ENCODE results near the gene MYH10.

The MYH10 gene

DNA sequence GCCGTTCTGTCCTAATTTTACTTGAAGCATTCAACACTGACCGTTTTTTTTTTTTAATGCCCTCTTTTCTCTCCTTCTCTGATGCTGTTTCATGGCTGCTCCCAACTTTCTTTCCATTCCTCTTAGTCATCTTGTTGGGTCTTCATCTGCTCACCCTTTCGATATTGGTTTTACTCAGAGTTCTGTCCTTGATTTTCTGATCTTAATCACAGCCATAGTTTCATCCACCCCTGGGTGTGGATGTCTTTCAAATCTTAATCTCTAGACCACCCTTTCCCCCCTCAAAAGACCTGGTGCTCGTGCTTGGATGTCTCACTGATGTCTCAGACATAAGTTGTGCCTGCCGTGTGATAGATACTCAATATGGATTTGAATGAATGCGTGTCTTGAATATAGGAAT, 172.4 kb downstream of the MYH10 start:
- Histone ChIP-seq H3K27ac (ENCODE audit: low read length) (no peak overlapping the region), H3K4me3 (ENCODE audit: low read depth in 1 of 2, low read length in 2 of 2) (no peak overlapping the region), H3K4me1 (ENCODE audit: control insufficient read depth in 1 of 2, insufficient read depth in 2 of 2, low read length in 2 of 2) (no peaks in the 10 kb centered on the region), H3K27me3 (ENCODE audit: low read depth, low read length) (no peaks in the 10 kb centered on the region), H3K9me3 (ENCODE audit: control insufficient read depth in 1 of 2, low read length in 2 of 2) (no peaks in the 10 kb centered on the region), H3K36me3 (ENCODE audit: control insufficient read depth in 1 of 2, insufficient read depth in 2 of 2, low read length in 2 of 2) (peaks cover 73 to 83% of the 10 kb centered on the region in 2 donors)

DNA sequence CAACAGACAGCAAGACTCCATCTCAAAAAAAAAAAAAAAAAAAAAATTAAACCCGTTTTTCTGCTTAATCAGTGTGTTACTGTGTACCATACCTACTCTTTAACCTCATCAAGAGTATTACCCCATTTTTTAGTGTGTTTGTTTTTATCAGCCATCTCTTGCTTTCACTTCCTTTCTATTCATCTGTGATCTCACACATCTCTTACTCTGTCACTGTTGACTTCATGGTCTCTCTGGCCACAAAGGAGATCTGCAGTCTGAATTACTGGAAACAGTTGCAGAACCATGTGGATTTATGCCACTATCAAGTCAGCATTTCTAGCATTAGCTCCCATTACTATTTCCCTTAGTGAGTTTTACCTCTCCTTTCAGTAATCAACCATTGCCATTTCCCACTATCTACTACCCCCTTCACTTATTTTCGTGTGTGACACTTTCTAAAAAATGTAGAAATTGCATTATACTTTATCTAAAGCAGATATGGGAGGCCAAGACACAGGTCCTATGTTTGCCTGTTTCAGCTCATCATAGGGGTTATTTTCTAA, 174.8 kb downstream of the MYH10 start:
- H3K36me3 ChIP-seq (ENCODE audit: control insufficient read depth in 1 of 2, insufficient read depth in 2 of 2, low read length in 2 of 2) = peaks cover 68 to 80% of the 10 kb centered on the region in 2 donors
- no peak overlapping the region for H3K27ac ChIP-seq (ENCODE audit: low read length)
- no peaks in the 10 kb centered on the region for H3K9me3 ChIP-seq (ENCODE audit: control insufficient read depth in 1 of 2, low read length in 2 of 2)
- no peaks in the 10 kb centered on the region for H3K27me3 ChIP-seq (ENCODE audit: low read depth, low read length)
- no peaks in the 10 kb centered on the region for H3K4me1 ChIP-seq (ENCODE audit: control insufficient read depth in 1 of 2, insufficient read depth in 2 of 2, low read length in 2 of 2)
- no peak overlapping the region for H3K4me3 ChIP-seq (ENCODE audit: low read depth in 1 of 2, low read length in 2 of 2)

DNA sequence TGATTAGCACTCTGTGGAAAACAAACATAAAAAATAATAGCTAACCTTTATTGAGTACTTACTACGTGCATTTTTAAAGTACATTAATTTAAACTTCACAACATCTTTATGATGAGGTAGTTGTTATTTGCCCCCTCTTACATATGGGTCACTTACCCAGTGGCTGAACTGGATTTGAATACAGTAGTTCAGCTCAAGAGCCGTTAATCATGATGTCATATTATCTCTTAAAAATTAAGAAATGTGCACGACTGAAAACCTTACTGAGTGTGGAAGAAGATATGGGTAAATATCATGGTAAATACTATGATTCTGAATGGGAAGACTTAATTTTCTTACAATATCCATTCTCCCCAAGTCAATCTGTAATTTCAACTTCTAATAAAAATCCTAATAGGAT, 177.2 kb downstream of the MYH10 start:
- Histone ChIP-seq H3K36me3 (ENCODE audit: control insufficient read depth in 1 of 2, insufficient read depth in 2 of 2, low read length in 2 of 2) (peaks cover 64 to 77% of the 10 kb centered on the region in 2 donors), H3K4me1 (ENCODE audit: control insufficient read depth in 1 of 2, insufficient read depth in 2 of 2, low read length in 2 of 2) (no peaks in the 10 kb centered on the region), H3K27me3 (ENCODE audit: low read depth, low read length) (no peaks in the 10 kb centered on the region), H3K27ac (ENCODE audit: low read length) (no peak overlapping the region), H3K4me3 (ENCODE audit: low read depth in 1 of 2, low read length in 2 of 2) (no peak overlapping the region), H3K9me3 (ENCODE audit: control insufficient read depth in 1 of 2, low read length in 2 of 2) (no peaks in the 10 kb centered on the region)

DNA sequence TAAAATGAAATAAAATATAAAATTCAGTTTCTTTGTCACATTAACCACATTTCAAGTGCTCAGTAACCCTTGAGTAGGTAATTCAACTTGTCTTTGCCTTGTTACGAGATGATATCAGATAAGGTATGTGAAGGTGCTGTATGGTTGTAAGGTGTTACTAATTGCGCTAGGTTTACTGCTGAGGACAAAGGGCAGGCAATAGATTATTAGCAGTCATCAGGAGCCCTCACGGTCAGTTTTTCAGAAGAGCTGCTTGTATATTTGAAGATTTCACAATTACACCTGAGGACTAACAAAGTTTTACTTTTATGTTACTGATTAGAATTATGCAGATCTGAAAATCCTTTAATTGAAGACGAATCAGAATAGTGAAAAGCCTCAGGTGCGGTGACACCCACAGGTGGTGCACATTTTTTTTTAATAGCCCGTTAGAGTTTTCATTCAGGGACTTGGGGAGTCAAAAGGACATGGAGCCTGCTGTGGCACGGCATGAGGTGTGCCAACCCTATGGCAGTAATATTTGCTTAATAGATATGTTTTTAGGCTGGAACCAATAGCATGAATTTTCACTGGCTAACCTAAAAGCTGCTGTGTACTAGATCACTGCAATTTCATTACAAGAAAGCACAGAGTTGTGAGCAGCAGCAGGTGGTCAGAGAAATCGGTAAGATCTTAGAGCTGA, 178.5 kb downstream of the MYH10 start:
- H3K4me3 ChIP-seq (ENCODE audit: low read depth in 1 of 2, low read length in 2 of 2) = no peak overlapping the region
- no peaks in the 10 kb centered on the region for H3K4me1 ChIP-seq (ENCODE audit: control insufficient read depth in 1 of 2, insufficient read depth in 2 of 2, low read length in 2 of 2)
- no peak overlapping the region for H3K27ac ChIP-seq (ENCODE audit: low read length)
- H3K36me3 ChIP-seq (ENCODE audit: control insufficient read depth in 1 of 2, insufficient read depth in 2 of 2, low read length in 2 of 2) = peaks cover 57 to 75% of the 10 kb centered on the region in 2 donors
- no peaks in the 10 kb centered on the region for H3K27me3 ChIP-seq (ENCODE audit: low read depth, low read length)
- no peaks in the 10 kb centered on the region for H3K9me3 ChIP-seq (ENCODE audit: control insufficient read depth in 1 of 2, low read length in 2 of 2)

DNA sequence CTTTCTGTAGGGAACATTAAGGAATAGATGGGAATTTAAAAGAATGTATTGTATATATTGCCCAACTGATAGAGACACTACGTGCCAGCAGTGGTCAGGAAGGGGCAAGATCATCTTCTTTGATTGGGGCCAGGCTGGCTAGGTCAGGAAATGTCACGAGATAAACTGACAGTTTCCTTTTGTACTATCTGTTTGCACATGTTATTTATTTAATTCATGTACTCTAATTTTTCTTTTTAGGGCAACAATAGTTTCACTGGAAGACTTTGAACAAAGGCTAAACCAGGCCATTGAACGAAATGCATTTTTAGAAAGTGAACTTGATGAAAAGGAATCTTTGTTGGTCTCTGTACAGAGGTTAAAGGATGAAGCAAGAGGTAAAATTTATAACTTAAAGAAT, 182.2 kb downstream of the MYH10 start:
- H3K4me3 ChIP-seq (ENCODE audit: low read depth in 1 of 2, low read length in 2 of 2) = no peak overlapping the region
- no peaks in the 10 kb centered on the region for H3K27me3 ChIP-seq (ENCODE audit: low read depth, low read length)
- H3K36me3 ChIP-seq (ENCODE audit: control insufficient read depth in 1 of 2, insufficient read depth in 2 of 2, low read length in 2 of 2) = peaks cover 57 to 72% of the 10 kb centered on the region in 2 donors
- no peaks in the 10 kb centered on the region for H3K9me3 ChIP-seq (ENCODE audit: control insufficient read depth in 1 of 2, low read length in 2 of 2)
- no peaks in the 10 kb centered on the region for H3K4me1 ChIP-seq (ENCODE audit: control insufficient read depth in 1 of 2, insufficient read depth in 2 of 2, low read length in 2 of 2)
- H3K27ac ChIP-seq (ENCODE audit: low read length) = no peak overlapping the region

DNA sequence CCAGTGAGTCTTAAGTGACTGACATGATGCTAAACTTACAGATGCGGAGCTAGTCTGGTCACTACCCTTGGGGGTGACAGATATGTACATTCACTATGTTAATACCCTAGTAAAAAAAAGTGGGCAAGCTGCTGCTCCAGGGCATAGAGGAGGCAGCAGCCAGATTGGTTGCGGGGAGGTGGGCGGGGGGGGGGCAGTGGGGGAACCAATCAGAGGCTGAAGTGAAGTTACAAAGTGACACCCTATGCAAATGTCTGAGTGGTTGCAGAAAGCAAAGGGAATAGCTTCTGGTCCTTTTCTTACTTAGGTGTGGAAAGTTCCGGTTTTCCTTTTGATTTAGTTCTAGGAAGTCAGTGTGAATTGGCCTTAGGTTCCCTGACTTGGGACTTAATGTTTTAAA, 182.7 kb downstream of the MYH10 start:
- H3K4me1 ChIP-seq (ENCODE audit: control insufficient read depth in 1 of 2, insufficient read depth in 2 of 2, low read length in 2 of 2) = no peaks in the 10 kb centered on the region
- no peaks in the 10 kb centered on the region for H3K27me3 ChIP-seq (ENCODE audit: low read depth, low read length)
- no peak overlapping the region for H3K4me3 ChIP-seq (ENCODE audit: low read depth in 1 of 2, low read length in 2 of 2)
- peaks cover 57 to 67% of the 10 kb centered on the region in 2 donors for H3K36me3 ChIP-seq (ENCODE audit: control insufficient read depth in 1 of 2, insufficient read depth in 2 of 2, low read length in 2 of 2)
- no peak overlapping the region for H3K27ac ChIP-seq (ENCODE audit: low read length)
- H3K9me3 ChIP-seq (ENCODE audit: control insufficient read depth in 1 of 2, low read length in 2 of 2) = no peaks in the 10 kb centered on the region

DNA sequence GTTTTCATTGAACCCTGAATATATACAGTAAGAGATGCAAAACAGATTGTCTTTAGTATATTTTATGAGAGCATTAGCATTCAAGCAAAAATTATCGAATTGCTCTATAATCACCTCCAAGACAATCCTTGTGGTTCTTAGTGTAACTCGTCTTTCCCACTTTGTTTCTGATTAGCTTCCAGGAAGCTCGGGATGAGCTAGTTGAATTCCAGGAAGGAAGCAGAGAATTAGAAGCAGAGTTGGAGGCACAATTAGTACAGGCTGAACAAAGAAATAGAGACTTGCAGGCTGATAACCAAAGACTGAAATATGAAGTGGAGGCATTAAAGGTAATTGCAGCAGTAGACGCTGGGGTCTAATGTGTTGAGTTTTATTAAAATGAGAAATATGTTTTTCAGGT, 185.0 kb downstream of the MYH10 start:
- Histone ChIP-seq H3K27me3 (ENCODE audit: low read depth, low read length) (no peaks in the 10 kb centered on the region), H3K4me3 (ENCODE audit: low read depth in 1 of 2, low read length in 2 of 2) (no peak overlapping the region), H3K9me3 (ENCODE audit: control insufficient read depth in 1 of 2, low read length in 2 of 2) (no peaks in the 10 kb centered on the region), H3K4me1 (ENCODE audit: control insufficient read depth in 1 of 2, insufficient read depth in 2 of 2, low read length in 2 of 2) (no peaks in the 10 kb centered on the region), H3K27ac (ENCODE audit: low read length) (no peak overlapping the region), H3K36me3 (ENCODE audit: control insufficient read depth in 1 of 2, insufficient read depth in 2 of 2, low read length in 2 of 2) (peaks cover 40 to 48% of the 10 kb centered on the region in 2 donors)

DNA sequence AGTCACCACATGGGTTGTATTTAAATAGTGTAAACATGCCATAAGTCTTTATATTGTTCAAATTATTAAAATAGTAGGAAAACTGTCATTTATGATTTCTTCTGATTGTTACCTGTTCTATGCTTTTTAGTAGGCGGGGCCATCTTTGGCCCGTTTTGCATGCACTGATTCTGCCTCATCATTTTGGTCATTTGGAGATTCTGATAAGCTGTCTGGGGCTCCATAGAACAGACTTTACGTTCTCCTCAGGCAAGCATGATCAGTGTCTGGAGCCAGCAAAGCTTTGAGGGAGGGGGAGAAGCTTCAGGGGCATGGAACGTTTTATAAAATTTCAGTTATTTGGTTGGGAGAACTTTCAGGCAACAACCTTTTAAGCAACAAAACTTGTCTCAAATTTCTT, 186.0 kb downstream of the MYH10 start:
- Histone ChIP-seq H3K27me3 (ENCODE audit: low read depth, low read length) (no peaks in the 10 kb centered on the region), H3K4me3 (ENCODE audit: low read depth in 1 of 2, low read length in 2 of 2) (no peak overlapping the region), H3K27ac (ENCODE audit: low read length) (no peak overlapping the region), H3K4me1 (ENCODE audit: control insufficient read depth in 1 of 2, insufficient read depth in 2 of 2, low read length in 2 of 2) (no peaks in the 10 kb centered on the region), H3K36me3 (ENCODE audit: control insufficient read depth in 1 of 2, insufficient read depth in 2 of 2, low read length in 2 of 2) (peaks cover 35 to 43% of the 10 kb centered on the region in 2 donors), H3K9me3 (ENCODE audit: control insufficient read depth in 1 of 2, low read length in 2 of 2) (no peaks in the 10 kb centered on the region)

DNA sequence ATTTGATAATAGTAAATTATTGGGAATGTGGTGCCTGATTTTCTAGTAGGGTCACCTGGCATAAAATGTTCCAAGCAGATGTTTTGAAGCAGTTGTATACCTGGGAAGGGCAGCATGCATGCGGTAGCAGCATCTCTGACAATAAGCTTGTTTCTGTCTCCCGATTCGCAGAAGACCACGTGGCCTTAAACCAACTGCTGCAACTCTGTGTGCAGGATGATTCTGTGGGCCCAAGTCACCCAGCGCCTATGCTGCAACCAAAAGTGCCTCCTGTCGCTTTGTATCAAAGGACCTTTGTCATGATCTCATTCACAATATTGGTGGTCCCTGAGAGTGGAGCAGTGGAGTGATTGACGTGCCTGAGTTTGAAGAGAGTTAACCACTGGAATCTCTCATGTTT, 186.8 kb downstream of the MYH10 start:
- H3K36me3 ChIP-seq (ENCODE audit: control insufficient read depth in 1 of 2, insufficient read depth in 2 of 2, low read length in 2 of 2) = peaks cover 30 to 35% of the 10 kb centered on the region in 2 donors

DNA sequence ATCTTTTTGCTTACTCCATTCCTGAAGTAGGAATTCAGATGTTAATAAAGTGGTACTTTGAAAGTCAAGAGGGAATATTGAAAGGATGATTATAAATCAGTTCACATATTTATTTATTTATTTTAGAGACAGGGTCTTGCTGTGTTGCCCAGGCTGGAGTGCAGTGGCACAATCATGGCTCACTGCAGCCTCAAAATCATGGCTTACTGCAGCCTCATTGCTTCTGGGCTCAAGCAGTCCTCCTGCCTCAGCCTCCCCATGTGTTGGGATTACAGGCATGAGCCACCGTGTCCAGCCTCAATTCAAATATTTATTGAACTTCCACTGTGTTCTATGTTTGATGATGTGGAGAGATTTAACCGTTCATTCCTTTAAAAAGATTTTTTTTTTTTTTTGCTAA, 188.2 kb downstream of the MYH10 start:
- Histone ChIP-seq H3K27ac (ENCODE audit: low read length) (no peak overlapping the region), H3K4me1 (ENCODE audit: control insufficient read depth in 1 of 2, insufficient read depth in 2 of 2, low read length in 2 of 2) (peaks cover 0 to 8% of the 10 kb centered on the region in 2 donors), H3K27me3 (ENCODE audit: low read depth, low read length) (no peaks in the 10 kb centered on the region), H3K36me3 (ENCODE audit: control insufficient read depth in 1 of 2, insufficient read depth in 2 of 2, low read length in 2 of 2) (peaks cover 21 to 24% of the 10 kb centered on the region in 2 donors), H3K9me3 (ENCODE audit: control insufficient read depth in 1 of 2, low read length in 2 of 2) (no peaks in the 10 kb centered on the region), H3K4me3 (ENCODE audit: low read depth in 1 of 2, low read length in 2 of 2) (no peak overlapping the region)

More for the DNA sequence above, 186.8 kb downstream of the MYH10 start:
- no peak overlapping the region for H3K4me3 ChIP-seq (ENCODE audit: low read depth in 1 of 2, low read length in 2 of 2)
- H3K4me1 ChIP-seq (ENCODE audit: control insufficient read depth in 1 of 2, insufficient read depth in 2 of 2, low read length in 2 of 2) = no peaks in the 10 kb centered on the region
- H3K27ac ChIP-seq (ENCODE audit: low read length) = no peak overlapping the region
- no peaks in the 10 kb centered on the region for H3K9me3 ChIP-seq (ENCODE audit: control insufficient read depth in 1 of 2, low read length in 2 of 2)
- no peaks in the 10 kb centered on the region for H3K27me3 ChIP-seq (ENCODE audit: low read depth, low read length)

DNA sequence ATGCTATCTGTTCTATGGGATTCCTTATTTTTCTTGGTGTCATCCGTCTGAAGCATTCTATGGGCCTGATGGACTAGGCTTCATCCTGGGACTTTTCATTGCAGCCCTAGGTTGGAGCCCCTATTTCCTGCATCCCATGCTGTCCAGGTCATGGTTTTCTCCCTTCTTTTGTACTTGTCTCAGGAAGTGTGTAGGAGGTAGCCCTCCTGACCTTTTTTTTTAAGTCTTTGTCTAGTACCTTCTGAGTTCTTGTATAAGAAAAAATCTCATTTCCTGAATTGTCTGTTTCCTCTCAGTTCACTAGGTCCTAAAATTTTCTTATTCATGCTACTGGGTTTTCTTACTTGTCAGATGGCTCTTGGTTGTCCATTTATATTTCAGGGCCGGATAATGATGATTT, 188.8 kb downstream of the MYH10 start:
- peaks cover 18 to 21% of the 10 kb centered on the region in 2 donors for H3K36me3 ChIP-seq (ENCODE audit: control insufficient read depth in 1 of 2, insufficient read depth in 2 of 2, low read length in 2 of 2)
- no peaks in the 10 kb centered on the region for H3K9me3 ChIP-seq (ENCODE audit: control insufficient read depth in 1 of 2, low read length in 2 of 2)
- peaks cover 0 to 9% of the 10 kb centered on the region in 2 donors for H3K4me1 ChIP-seq (ENCODE audit: control insufficient read depth in 1 of 2, insufficient read depth in 2 of 2, low read length in 2 of 2)
- H3K27me3 ChIP-seq (ENCODE audit: low read depth, low read length) = no peaks in the 10 kb centered on the region
- H3K27ac ChIP-seq (ENCODE audit: low read length) = no peak overlapping the region
- no peak overlapping the region for H3K4me3 ChIP-seq (ENCODE audit: low read depth in 1 of 2, low read length in 2 of 2)

DNA sequence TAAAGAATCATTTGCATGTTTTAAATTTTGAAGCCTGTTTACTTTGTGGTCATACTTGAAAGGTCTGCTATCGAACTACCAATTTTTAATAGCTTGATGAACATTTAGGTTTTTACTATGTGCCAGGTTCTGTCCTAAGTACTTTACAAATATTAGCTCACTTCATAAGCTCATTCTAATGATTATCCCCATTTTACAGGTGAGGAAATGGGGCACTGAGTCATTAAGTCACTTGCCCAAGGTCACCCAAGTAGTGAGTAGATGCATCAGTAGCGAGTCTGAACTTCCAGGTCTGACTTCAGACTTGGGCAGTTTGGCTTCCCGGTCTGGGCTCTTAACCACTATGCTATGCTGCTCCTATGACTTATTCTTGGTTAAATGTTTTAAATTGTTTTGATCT, 190.8 kb downstream of the MYH10 start:
- Histone ChIP-seq H3K9me3 (ENCODE audit: control insufficient read depth in 1 of 2, low read length in 2 of 2) (no peaks in the 10 kb centered on the region), H3K27me3 (ENCODE audit: low read depth, low read length) (no peaks in the 10 kb centered on the region), H3K4me1 (ENCODE audit: control insufficient read depth in 1 of 2, insufficient read depth in 2 of 2, low read length in 2 of 2) (peaks cover 0 to 9% of the 10 kb centered on the region in 2 donors)

More for the DNA sequence above, 190.8 kb downstream of the MYH10 start:
- Histone ChIP-seq H3K27ac (ENCODE audit: low read length) (no peak overlapping the region), H3K4me3 (ENCODE audit: low read depth in 1 of 2, low read length in 2 of 2) (no peak overlapping the region), H3K36me3 (ENCODE audit: control insufficient read depth in 1 of 2, insufficient read depth in 2 of 2, low read length in 2 of 2) (peaks cover 9 to 15% of the 10 kb centered on the region in 2 donors)
